BLaER1 (cell line): ENCODE data around the gene SLC26A2.

Experiments used
- H3K27ac ChIP-seq: shearing (Covaris generic); formaldehyde crosslinking; 2 replicates; pipeline ENCODE4 v1.8.1; 2022
- H3K27me3 ChIP-seq: shearing (Covaris generic); formaldehyde crosslinking; 2 replicates; pipeline ENCODE4 v1.8.1; 2022
- H3K36me3 ChIP-seq: shearing (Covaris generic); formaldehyde crosslinking; 2 replicates; pipeline ENCODE4 v1.8.1; 2022
- H3K4me1 ChIP-seq: shearing (Covaris generic); formaldehyde crosslinking; 2 replicates; pipeline ENCODE4 v1.8.1; 2022
- H3K4me2 ChIP-seq: shearing (Covaris generic); formaldehyde crosslinking; 2 replicates; pipeline ENCODE4 v1.8.1; 2022
- H3K4me3 ChIP-seq: shearing (Covaris generic); formaldehyde crosslinking; 2 replicates; pipeline ENCODE4 v1.8.1; 2022
- H3K9ac ChIP-seq: shearing (Covaris generic); formaldehyde crosslinking; 2 replicates; pipeline ENCODE4 v1.8.1; 2022
- H3K9me3 ChIP-seq: shearing (Covaris generic); formaldehyde crosslinking; 2 replicates; pipeline ENCODE4 v1.8.1; 2022
- H4K20me1 ChIP-seq: shearing (Covaris generic); formaldehyde crosslinking; 2 replicates; pipeline ENCODE4 v1.8.1; 2022
- Cebpa-rat ChIP-seq: shearing (Covaris generic); IDR thresholded peaks from 2 replicates; pipeline ENCODE4 v1.8.1; 2022

SLC26A2 gene

DNA sequence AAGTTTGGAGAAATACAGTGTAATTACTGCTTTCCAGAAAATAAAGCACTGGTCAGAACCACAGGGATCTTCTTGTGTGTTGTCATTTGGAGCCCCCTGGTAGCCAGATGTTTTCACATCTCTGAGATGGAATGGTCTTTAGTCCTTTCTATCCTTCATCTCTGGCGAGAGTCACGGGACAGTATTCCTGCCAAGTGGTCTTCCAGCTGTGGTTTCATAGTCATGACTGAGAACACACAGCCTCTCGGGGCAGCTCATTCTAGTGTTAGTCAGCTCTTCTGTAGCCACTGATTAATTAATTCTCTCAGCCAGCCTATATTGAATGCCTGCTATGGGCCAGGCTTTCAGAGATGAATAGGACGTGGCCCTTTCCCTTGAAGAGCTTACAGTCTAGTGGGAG is 74.1 kb downstream of the SLC26A2 start:
- Histone ChIP-seq H3K9me3 (no peaks in the 10 kb centered on the region), H3K27me3 (no peaks in the 10 kb centered on the region), H3K4me3 (no peak overlapping the region), H3K36me3 (peaks cover 98% of the 10 kb centered on the region), H3K4me2 (peak overlapping the region; percentile 29), H3K9ac (no peak overlapping the region), H3K27ac (no peak overlapping the region), H4K20me1 (peaks cover 20% of the 10 kb centered on the region; the same call in 1 of the 2 replicates), H3K4me1 (peaks cover 26% of the 10 kb centered on the region)
- no peak for TF ChIP-seq Cebpa-rat

DNA sequence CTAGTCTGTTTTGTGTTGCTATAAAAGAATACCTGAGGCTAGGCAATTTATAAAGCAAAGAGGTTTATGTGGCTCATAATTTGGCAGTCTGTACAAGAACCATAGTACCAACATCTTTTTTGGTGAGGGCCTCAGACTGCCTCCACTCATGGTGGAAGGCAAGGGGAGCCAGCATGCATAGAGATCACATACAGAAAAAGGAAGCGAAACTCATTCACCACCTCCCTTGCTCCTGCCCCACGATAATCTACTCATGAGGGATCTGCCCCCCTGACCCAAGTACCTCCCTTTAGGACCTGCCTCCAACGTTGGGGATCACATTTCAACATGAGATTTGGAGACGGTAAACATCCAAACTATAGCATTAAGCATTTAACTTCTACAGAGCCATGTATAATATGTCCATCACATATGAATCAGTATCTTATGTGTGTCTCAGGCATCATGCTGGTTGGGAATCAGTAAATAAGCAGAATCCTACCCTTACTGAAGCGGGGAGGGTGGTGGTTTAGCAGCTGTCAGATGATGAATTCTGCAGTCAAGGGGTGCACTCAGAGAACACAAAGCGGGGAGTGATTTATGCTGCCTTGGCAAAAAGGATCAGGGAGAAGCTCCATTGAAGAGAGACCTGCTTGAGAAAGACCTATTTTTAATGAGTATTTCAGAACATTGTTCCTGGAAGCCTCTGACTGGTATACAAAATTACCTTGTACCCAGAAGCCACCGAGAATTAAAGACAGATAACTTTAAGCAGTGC is 74.8 kb downstream of the SLC26A2 start:
- Histone ChIP-seq H3K4me3 (no peak overlapping the region), H3K27me3 (no peaks in the 10 kb centered on the region), H4K20me1 (peaks cover 20% of the 10 kb centered on the region; the same call in 1 of the 2 replicates), H3K4me1 (peaks cover 26% of the 10 kb centered on the region), H3K9ac (no peak overlapping the region), H3K36me3 (peaks cover 97% of the 10 kb centered on the region), H3K9me3 (no peaks in the 10 kb centered on the region), H3K4me2 (peak overlapping the region; percentile 29), H3K27ac (no peak overlapping the region)
- no peak for TF ChIP-seq Cebpa-rat

DNA sequence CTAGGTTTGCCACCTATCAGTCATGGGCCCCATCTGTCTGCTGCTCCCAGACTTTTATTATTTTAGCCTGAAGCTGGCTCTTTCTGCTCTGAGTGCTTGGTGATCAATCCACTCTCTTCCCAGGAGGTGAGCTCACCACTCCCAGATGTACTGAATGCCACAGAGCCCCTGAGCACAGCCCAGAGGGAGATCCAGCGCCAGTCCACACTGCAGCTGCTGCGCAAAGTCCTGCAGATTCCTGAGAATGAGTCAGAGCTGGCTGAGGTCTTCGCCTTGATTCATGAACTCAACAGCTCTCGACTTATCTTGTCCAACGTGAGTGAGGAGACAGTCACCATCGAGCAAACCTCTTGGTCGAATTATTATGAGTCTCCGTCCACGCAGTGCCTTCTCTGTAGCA is 76.0 kb downstream of the SLC26A2 start:
- Histone ChIP-seq H3K4me1 (peaks cover 26% of the 10 kb centered on the region), H3K27me3 (no peaks in the 10 kb centered on the region), H3K27ac (no peak overlapping the region), H4K20me1 (peaks cover 20% of the 10 kb centered on the region; the same call in 1 of the 2 replicates), H3K4me3 (no peak overlapping the region), H3K4me2 (no peak overlapping the region), H3K36me3 (peaks cover 97% of the 10 kb centered on the region), H3K9ac (no peak overlapping the region), H3K9me3 (no peaks in the 10 kb centered on the region)
- TF ChIP-seq Cebpa-rat, result no peak
